Keratinocyte (primary cell): ENCODE results near the gene ELOA. TPM values are rescaled to one million over a fixed set of nuclear protein-coding genes. Genes with fewer than 3 reads are reported as not detected.
A peak's percentile ranks its signal among the peaks of the same experiment; 100 is the strongest.

ENCODE experiments used
- DNase-seq: peaks from one replicate; pipeline ENCODE4 v3.0.0-alpha.2; 2011; ENCODE audit warnings: low read depth, missing footprints, low spot score
- FAIRE-seq: peaks from 2 replicates; lab custom pipeline; 2011; peaks lifted over from hg19 to GRCh38; lab: Jason Lieb, UNC
- H2AFZ ChIP-seq: 2 replicates; pipeline ENCODE4 v1.6.0; 2012; ENCODE audit warnings: low read length, control low read depth, inconsistent platforms; ENCODE audit not compliant: control insufficient read depth
- H3K27ac ChIP-seq: 2 replicates; pipeline ENCODE4 v1.5.1; 2011; ENCODE audit warnings: low read length; ENCODE audit not compliant: control insufficient read depth, insufficient read depth
- H3K27me3 ChIP-seq: 3 replicates; pipeline ENCODE4 v1.6.0; 2011; ENCODE audit warnings: low read length; ENCODE audit not compliant: control insufficient read depth, insufficient read depth; ENCODE audit errors: extremely low read depth
- H3K36me3 ChIP-seq, 2 experiments: 2 replicates in 1 of 2; 3 replicates in 1 of 2; pipeline ENCODE4 v1.5.1; 2011; ENCODE audit warnings: low read length in 2 of 2, mild to moderate bottlenecking in 1 of 2; ENCODE audit not compliant: control insufficient read depth in 2 of 2, insufficient read depth in 2 of 2; ENCODE audit errors: extremely low read depth in 1 of 2
- H3K4me1 ChIP-seq: 3 replicates; pipeline ENCODE4 v1.5.1; 2011; ENCODE audit warnings: low read length; ENCODE audit not compliant: control insufficient read depth, insufficient read depth; ENCODE audit errors: extremely low read depth
- H3K4me2 ChIP-seq: 3 replicates; pipeline ENCODE4 v1.6.0; 2011; ENCODE audit warnings: low read depth, low read length; ENCODE audit not compliant: control insufficient read depth, insufficient read depth; ENCODE audit errors: extremely low read depth
- H3K4me3 ChIP-seq, 3 experiments: fragments of 200-600 bp in 1 of 3; sonication (generic) in 1 of 3; 2 replicates in 2 of 3; 3 replicates in 1 of 3; pipeline ENCODE4 v1.5.1; 2011 to 2016; ENCODE audit warnings: low read length in 3 of 3, mild to moderate bottlenecking in 3 of 3, control low read depth in 2 of 3, inconsistent platforms in 1 of 3, low read depth in 1 of 3, mixed read lengths in 1 of 3, mixed run types in 1 of 3, moderate library complexity in 1 of 3; ENCODE audit not compliant: control insufficient read depth in 2 of 3, insufficient read depth in 2 of 3; ENCODE audit errors: extremely low read depth in 1 of 3
- H3K79me2 ChIP-seq: 2 replicates; pipeline ENCODE4 v1.6.0; 2012; ENCODE audit warnings: low read length; ENCODE audit not compliant: control insufficient read depth, insufficient read depth
- H3K9ac ChIP-seq: 3 replicates; pipeline ENCODE4 v1.6.0; 2011; ENCODE audit warnings: low read length; ENCODE audit not compliant: control insufficient read depth, insufficient read depth; ENCODE audit errors: extremely low read depth
- H3K9me1 ChIP-seq: 3 replicates; pipeline ENCODE4 v1.6.0; 2011; ENCODE audit warnings: low read length; ENCODE audit not compliant: control insufficient read depth, insufficient read depth; ENCODE audit errors: extremely low read depth
- H3K9me3 ChIP-seq: 2 replicates; pipeline ENCODE4 v1.5.1; 2012; ENCODE audit warnings: low read depth, low read length; ENCODE audit not compliant: control insufficient read depth
- H4K20me1 ChIP-seq: 3 replicates; pipeline ENCODE4 v1.6.0; 2011; ENCODE audit warnings: low read length; ENCODE audit not compliant: control insufficient read depth, insufficient read depth; ENCODE audit errors: extremely low read depth
- EZH2 ChIP-seq: IDR thresholded peaks from one replicate; pipeline ENCODE4 v1.6.1; 2012; ENCODE audit warnings: inconsistent platforms, mild to moderate bottlenecking, low read length, moderate library complexity
- dilution Hi-C: fragments of 300-500 bp; cut with MboI; formaldehyde crosslinking; loops from one replicate; pipeline ENCODE4 v1.7.0; 2020; ENCODE audit warnings: low sequenced_read_pairs; ENCODE audit not compliant: extremely low pct_ligation_motif_present
- polyA plus RNA-seq, 5 experiments: library from polyadenylated mRNA; depleted of rRNA in 3 of 5; stranded (reverse) in 3 of 5; stranded (forward) in 1 of 5; unstranded in 1 of 5; fragments of >200 nt; gene quantifications; 1 replicate in 1 of 5; 2 replicates in 3 of 5; 3 replicates in 1 of 5; pipeline versions ENCODE4 v1.2.1 to v1.2.3, GENCODE V29; 2011 to 2012; ENCODE audit warnings: missing spikeins in 2 of 5, low read depth in 1 of 5, low replicate concordance in 1 of 5
- TF ChIP-seq, protein P1 (sequence below), 3 experiments: IDR thresholded peaks in 1 of 3; conservative IDR thresholded peaks in 1 of 3; optimal IDR thresholded peaks in 1 of 3; 2 replicates in 2 of 3; 3 replicates in 1 of 3; pipeline versions ENCODE3 to v1.5.1; 2011; ENCODE audit warnings: low read length in 3 of 3, mild to moderate bottlenecking in 3 of 3, moderate library complexity in 2 of 3, control low read depth in 1 of 3, inconsistent platforms in 1 of 3; ENCODE audit not compliant: insufficient read depth in 2 of 3; ENCODE audit errors: extremely low read depth in 1 of 3

The ELOA gene
- polyA plus RNA-seq, 1 donor (not counting 4 experiments of a cell fraction or from before 2014, with no cell fraction given) = 31.8 TPM

DNA sequence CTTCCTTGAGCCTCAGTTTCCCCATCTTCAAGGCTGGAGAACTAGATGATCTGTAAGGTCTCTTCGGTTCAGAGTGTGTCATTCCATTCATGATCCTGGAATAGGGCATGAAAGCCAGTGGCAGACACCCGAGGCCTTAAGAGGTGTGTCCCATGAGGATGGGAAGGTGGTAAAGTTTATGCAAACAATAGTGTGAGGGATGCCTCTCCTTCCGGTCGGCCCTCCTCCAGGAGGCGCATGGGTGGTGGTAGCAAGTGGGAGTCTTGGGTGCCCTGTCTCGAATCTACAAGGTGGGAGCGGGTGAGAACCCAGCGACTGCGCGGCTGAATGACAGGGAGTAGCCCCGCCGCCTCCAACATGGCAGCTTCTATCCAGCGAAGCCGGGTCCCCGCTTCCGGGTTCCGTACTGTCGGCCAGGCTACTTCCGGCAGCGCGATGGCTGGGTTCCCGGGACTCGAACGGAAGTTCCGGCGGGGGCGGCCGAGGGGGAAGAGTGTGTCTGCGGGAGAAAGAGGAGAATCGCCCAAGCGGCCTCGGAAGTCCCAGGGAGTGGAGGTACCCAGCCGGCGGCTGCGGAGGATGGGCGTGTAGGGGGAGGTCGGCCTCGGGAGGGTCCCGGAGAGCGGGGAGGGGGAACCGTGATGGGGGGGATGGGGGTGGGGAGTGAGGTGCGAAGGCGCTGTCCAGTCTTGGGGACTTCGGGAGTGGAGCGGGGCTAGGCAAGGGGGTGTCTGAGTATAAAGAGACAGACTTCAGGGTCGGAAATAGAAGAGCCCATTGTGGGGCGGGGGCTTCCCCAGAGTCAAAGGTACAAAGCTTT, 47.6 kb downstream of the ELOA start, which contains the start of gene LYPLA2:
Gene LYPLA2, plus strand, starts transcription at position 450 of the 820 bp plus-strand sequence. CDS start 1,538 bp downstream, outside the sequence.
- Histone ChIP-seq H2AFZ (peak within 1 kb of the TSS; percentile 92), H3K79me2 (peaks cover 21% of the 10 kb centered on the region), H3K27me3 (no peaks in the 10 kb centered on the region), H3K4me3 (peak within 1 kb of the TSS; percentile 61 to 97 (median 96)), H3K36me3 (peaks cover 22 to 27% of the 10 kb centered on the region in 2 experiments), H4K20me1 (no peaks in the 10 kb centered on the region), H3K9me1 (no peaks in the 10 kb centered on the region), H3K4me1 (peaks cover 26% of the 10 kb centered on the region), H3K9ac (peak within 1 kb of the TSS; percentile 85), H3K4me2 (peak within 1 kb of the TSS; percentile 92), H3K9me3 (no peaks in the 10 kb centered on the region), H3K27ac (peak within 1 kb of the TSS; percentile 67)
- TF ChIP-seq EZH2 = no peak
- TF ChIP-seq, protein P1, sequence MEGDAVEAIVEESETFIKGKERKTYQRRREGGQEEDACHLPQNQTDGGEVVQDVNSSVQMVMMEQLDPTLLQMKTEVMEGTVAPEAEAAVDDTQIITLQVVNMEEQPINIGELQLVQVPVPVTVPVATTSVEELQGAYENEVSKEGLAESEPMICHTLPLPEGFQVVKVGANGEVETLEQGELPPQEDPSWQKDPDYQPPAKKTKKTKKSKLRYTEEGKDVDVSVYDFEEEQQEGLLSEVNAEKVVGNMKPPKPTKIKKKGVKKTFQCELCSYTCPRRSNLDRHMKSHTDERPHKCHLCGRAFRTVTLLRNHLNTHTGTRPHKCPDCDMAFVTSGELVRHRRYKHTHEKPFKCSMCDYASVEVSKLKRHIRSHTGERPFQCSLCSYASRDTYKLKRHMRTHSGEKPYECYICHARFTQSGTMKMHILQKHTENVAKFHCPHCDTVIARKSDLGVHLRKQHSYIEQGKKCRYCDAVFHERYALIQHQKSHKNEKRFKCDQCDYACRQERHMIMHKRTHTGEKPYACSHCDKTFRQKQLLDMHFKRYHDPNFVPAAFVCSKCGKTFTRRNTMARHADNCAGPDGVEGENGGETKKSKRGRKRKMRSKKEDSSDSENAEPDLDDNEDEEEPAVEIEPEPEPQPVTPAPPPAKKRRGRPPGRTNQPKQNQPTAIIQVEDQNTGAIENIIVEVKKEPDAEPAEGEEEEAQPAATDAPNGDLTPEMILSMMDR (optimal IDR thresholded peaks at IDR 0.05 in 1 of 3, IDR thresholded peaks at IDR 0.05 in 1 of 3, conservative IDR thresholded peaks at IDR 0.05 in 1 of 3; ENCODE audit: extremely low read depth in 1 of 3, insufficient read depth in 2 of 3, low read length in 3 of 3) = peak in 1 of 3 experiments; percentile 6
- peak; percentile 36 for FAIRE-seq
- dilution Hi-C loops = no loop called here
- no peak for DNase-seq

DNA sequence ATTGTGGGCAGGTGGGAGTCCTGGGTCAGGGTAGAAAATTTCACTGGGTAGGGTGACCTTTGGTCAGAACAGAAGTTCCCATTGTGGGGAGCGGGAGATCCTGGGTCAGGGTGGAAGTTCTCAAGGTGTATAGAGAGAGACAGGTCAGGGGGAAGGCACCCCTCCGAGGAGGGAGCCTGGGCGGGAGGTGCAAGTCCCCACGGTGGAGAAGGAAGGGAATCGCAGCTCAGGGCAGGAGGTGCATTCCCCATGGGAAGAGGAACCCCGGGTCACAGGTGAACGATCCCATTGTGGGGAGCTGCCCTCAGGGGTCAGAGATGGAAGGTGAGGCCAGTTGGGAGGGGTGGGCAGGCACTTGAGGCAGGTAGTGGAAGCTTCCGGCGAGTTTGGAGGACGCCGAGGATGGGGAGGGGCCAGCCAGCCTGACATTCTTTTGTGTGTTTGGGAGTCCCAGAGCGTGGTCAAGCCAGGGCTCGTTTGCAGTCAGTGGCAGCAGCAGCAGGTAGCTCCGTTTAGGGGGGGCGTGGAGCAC, 48.3 kb downstream of the ELOA start:
- FAIRE-seq = peak; percentile 23
- Histone ChIP-seq H3K9me3 (no peaks in the 10 kb centered on the region), H3K4me1 (peaks cover 26% of the 10 kb centered on the region), H3K9ac (peak overlapping the region; percentile 85), H3K27me3 (no peaks in the 10 kb centered on the region), H3K79me2 (peaks cover 21% of the 10 kb centered on the region), H3K27ac (peak overlapping the region; percentile 67), H3K36me3 (peaks cover 20 to 29% of the 10 kb centered on the region in 2 experiments), H3K4me3 (peak overlapping the region; percentile 61 to 97 (median 96)), H4K20me1 (no peaks in the 10 kb centered on the region), H3K4me2 (peak overlapping the region; percentile 92), H2AFZ (peak overlapping the region; percentile 61), H3K9me1 (no peaks in the 10 kb centered on the region)
- no peak for TF ChIP-seq EZH2
- TF ChIP-seq, protein P1 (optimal IDR thresholded peaks at IDR 0.05 in 1 of 3, IDR thresholded peaks at IDR 0.05 in 1 of 3, conservative IDR thresholded peaks at IDR 0.05 in 1 of 3; ENCODE audit: extremely low read depth in 1 of 3, insufficient read depth in 2 of 3, low read length in 3 of 3) = no peak
- dilution Hi-C loops = no loop called here
- DNase-seq = no peak
